ENCODE results near the gene RXFP4. TPM values are rescaled to one million over a fixed set of nuclear protein-coding genes. Genes with fewer than 3 reads are reported as not detected.
"Not testable (repeated sequence)": the region's sequence is repeated elsewhere in the genome, so short reads cannot be mapped to it uniquely, and the experiment has no call there.

RXFP4 gene
- total RNA-seq, 1 donor from 2014 or later: not detected

- no peak for DNase-seq (ENCODE audit: low spot score)
- TF ChIP-seq CTCF (IDR thresholded peaks at IDR 0.05): no peak
- Mint-ChIP-seq H3K4me1 (ENCODE audit: low read depth) (peaks cover 3% of the 10 kb centered on the region), H3K4me3 (ENCODE audit: unreplicated experiment) (no peak overlapping the region), H3K9me3 (ENCODE audit: low read depth) (no peaks in the 10 kb centered on the region), H3K36me3 (ENCODE audit: low read depth) (peaks cover 43% of the 10 kb centered on the region), H3K27ac (ENCODE audit: unreplicated experiment) (no peak overlapping the region), H3K27me3 (ENCODE audit: low read depth) (no peaks in the 10 kb centered on the region)
Measured at GRCh38 chr1:155919801-155920200, 21.6 kb upstream of the RXFP4 start.

GRCh38 chr1:155920717-155921116 is 20.7 kb upstream of the RXFP4 start:
- no peak for DNase-seq (ENCODE audit: low spot score)
- Mint-ChIP-seq H3K4me1 (ENCODE audit: low read depth) (no peaks in the 10 kb centered on the region), H3K27ac (ENCODE audit: unreplicated experiment) (peak overlapping the region; percentile 32), H3K9me3 (ENCODE audit: low read depth) (no peaks in the 10 kb centered on the region), H3K4me3 (ENCODE audit: unreplicated experiment) (no peak overlapping the region), H3K36me3 (ENCODE audit: low read depth) (peaks cover 43% of the 10 kb centered on the region), H3K27me3 (ENCODE audit: low read depth) (no peaks in the 10 kb centered on the region)
- TF ChIP-seq CTCF (IDR thresholded peaks at IDR 0.05): no peak

GRCh38 chr1:155925506-155925905 is 15.9 kb upstream of the RXFP4 start:
- no peaks in the 10 kb centered on the region for H3K9me3 Mint-ChIP-seq (ENCODE audit: low read depth)

GRCh38 chr1:155929057-155929456 is 12.4 kb upstream of the RXFP4 start:
- H3K27ac Mint-ChIP-seq (ENCODE audit: unreplicated experiment): no peak overlapping the region
- no peak overlapping the region for H3K4me3 Mint-ChIP-seq (ENCODE audit: unreplicated experiment)
- H3K9me3 Mint-ChIP-seq (ENCODE audit: low read depth): no peaks in the 10 kb centered on the region
- no peak for DNase-seq (ENCODE audit: low spot score)
- H3K4me1 Mint-ChIP-seq (ENCODE audit: low read depth): peaks cover 30% of the 10 kb centered on the region
- H3K36me3 Mint-ChIP-seq (ENCODE audit: low read depth): peaks cover 31% of the 10 kb centered on the region
- no peaks in the 10 kb centered on the region for H3K27me3 Mint-ChIP-seq (ENCODE audit: low read depth)
- TF ChIP-seq CTCF (IDR thresholded peaks at IDR 0.05): no peak

More at GRCh38 chr1:155925506-155925905, 15.9 kb upstream of the RXFP4 start:
- H3K4me3 Mint-ChIP-seq (ENCODE audit: unreplicated experiment): no peak overlapping the region
- H3K4me1 Mint-ChIP-seq (ENCODE audit: low read depth): peaks cover 12% of the 10 kb centered on the region
- no peak for TF ChIP-seq CTCF (IDR thresholded peaks at IDR 0.05)
- H3K27me3 Mint-ChIP-seq (ENCODE audit: low read depth): no peaks in the 10 kb centered on the region
- peaks cover 46% of the 10 kb centered on the region for H3K36me3 Mint-ChIP-seq (ENCODE audit: low read depth)
- no peak for DNase-seq (ENCODE audit: low spot score)
- no peak overlapping the region for H3K27ac Mint-ChIP-seq (ENCODE audit: unreplicated experiment)

- Mint-ChIP-seq H3K4me1 (ENCODE audit: low read depth) (peaks cover 30% of the 10 kb centered on the region), H3K4me3 (ENCODE audit: unreplicated experiment) (peak overlapping the region; percentile 65), H3K27ac (ENCODE audit: unreplicated experiment) (peak overlapping the region; percentile 90), H3K36me3 (ENCODE audit: low read depth) (peaks cover 27% of the 10 kb centered on the region)
- not testable (repeated sequence) for H3K9me3 Mint-ChIP-seq (ENCODE audit: low read depth); H3K27me3 Mint-ChIP-seq (ENCODE audit: low read depth); DNase-seq (ENCODE audit: low spot score)
Measured at GRCh38 chr1:155930725-155931124, 10.7 kb upstream of the RXFP4 start.

- peaks cover 24% of the 10 kb centered on the region for H3K36me3 Mint-ChIP-seq (ENCODE audit: low read depth)
- H3K4me1 Mint-ChIP-seq (ENCODE audit: low read depth): peaks cover 30% of the 10 kb centered on the region
- no peaks in the 10 kb centered on the region for H3K9me3 Mint-ChIP-seq (ENCODE audit: low read depth)
- TF ChIP-seq CTCF (IDR thresholded peaks at IDR 0.05): no peak
- no peak for DNase-seq (ENCODE audit: low spot score)
- H3K27me3 Mint-ChIP-seq (ENCODE audit: low read depth): no peaks in the 10 kb centered on the region
- peak overlapping the region; percentile 65 for H3K4me3 Mint-ChIP-seq (ENCODE audit: unreplicated experiment)
- H3K27ac Mint-ChIP-seq (ENCODE audit: unreplicated experiment): peak overlapping the region; percentile 90
Measured at GRCh38 chr1:155931332-155932038, 10.0 kb upstream of the RXFP4 start.
